OCI-LY1 (cell line): ENCODE results near the gene FAM131C.

Experiments
- CTCF ChIP-seq: fragments of 200-600 bp; sonication (generic), shearing (Covaris generic); IDR thresholded peaks from 2 replicates; pipeline ENCODE4 v1.5.1; 2017; ENCODE audit warnings: mild to moderate bottlenecking, antibody characterized with exemption, low read length, moderate library complexity, mixed read lengths
- EZH2 ChIP-seq: fragments of 200-600 bp; sonication (generic), shearing (Covaris generic); IDR thresholded peaks from 2 replicates; pipeline ENCODE4 v1.8.0; 2017; ENCODE audit warnings: borderline replicate concordance, mixed run types, mild to moderate bottlenecking, antibody characterized with exemption, low read length, moderate library complexity, mixed read lengths

GRCh38 chr1:16072095-16072494 is 1.4 kb downstream of the FAM131C start:
- TF ChIP-seq CTCF (no peak), EZH2 (no peak)
